HCT116 (cell line): ENCODE data around the gene AHNAK. TPM values are rescaled to one million over a fixed set of nuclear protein-coding genes. Genes with fewer than 3 reads are reported as not detected.

Experiments used
- ATAC-seq: fragments of 200-7000 bp; cut with Tn5 transposase; 2 replicates; pipeline ENCODE4 v1.9.1; 2020; ENCODE audit warnings: mild to moderate bottlenecking, moderate library complexity
- BruUV-seq: library from RNA; stranded (reverse); fragments of 400-500 nt; replicated peaks from 2 replicates; lab custom pipeline; 2021; lab: Mats Ljungman, UMichigan
- CTCF ChIA-PET: fragments of 300-600 bp; sonication (Branson Sonifier 250); formaldehyde crosslinking; loops from one replicate; lab custom pipeline; 2021; ENCODE audit warnings: antibody characterized with exemption; lab: Charles Lee
- POLR2A ChIA-PET: fragments of 300-600, 350-600 bp; sonication (Branson Sonifier 250); formaldehyde crosslinking; loops from one replicate; lab custom pipeline; 2021; ENCODE audit warnings: antibody characterized with exemption; lab: Charles Lee
- RAD21 ChIA-PET, 2 experiments: fragments of 300-600 bp; sonication (Branson Sonifier 250); formaldehyde crosslinking; loops; one replicate each; lab custom pipeline; 2023; ENCODE audit warnings: low total read pairs in 2 of 2; ENCODE audit not compliant: uncharacterized antibody in 2 of 2, unreplicated experiment in 2 of 2, low non-redundant PET in 1 of 2; lab: Charles Lee
- DNase-seq: peaks from one replicate; pipeline ENCODE4 v3.0.0-alpha.2; 2010; ENCODE audit warnings: low read depth, low spot score
- H2AFZ ChIP-seq: fragments of 200-600 bp; shearing (Covaris generic), sonication (generic); 2 replicates; pipeline ENCODE4 v1.6.1; 2017; ENCODE audit warnings: low read depth, mixed run types, mixed read lengths, antibody characterized with exemption, low read length; ENCODE audit not compliant: poor library complexity, severe bottlenecking
- H3K27ac ChIP-seq: 2 replicates; pipeline ENCODE4 v1.5.1; 2012; ENCODE audit warnings: low read depth, low read length
- H3K27me3 ChIP-seq: fragments of 200-600 bp; sonication (generic); 2 replicates; pipeline ENCODE4 v1.6.1; 2016; ENCODE audit warnings: mixed run types, low read length, mixed read lengths; ENCODE audit not compliant: insufficient read depth
- H3K36me3 ChIP-seq, 2 experiments: fragments of 200-500 bp in 1 of 2; fragments of 200-600 bp in 1 of 2; sonication (Bioruptor generic) in 1 of 2; sonication (generic) in 1 of 2; 2 replicates each; pipeline versions ENCODE4 v1.5.1 to v1.6.1; 2014 to 2016; ENCODE audit warnings: low read length in 2 of 2, inconsistent platforms in 1 of 2, mixed read lengths in 1 of 2, mixed run types in 1 of 2; ENCODE audit not compliant: insufficient read depth in 2 of 2, control insufficient read depth in 1 of 2
- H3K4me1 ChIP-seq, 2 experiments: fragments of 200-600 bp in 1 of 2; sonication (generic) in 1 of 2; 2 replicates each; pipeline versions ENCODE4 v1.5.1 to v1.6.1; 2012 to 2017; ENCODE audit warnings: low read length in 2 of 2, inconsistent platforms in 1 of 2, mild to moderate bottlenecking in 1 of 2, mixed read lengths in 1 of 2, mixed run types in 1 of 2, moderate library complexity in 1 of 2; ENCODE audit not compliant: insufficient read depth in 2 of 2, control insufficient read depth in 1 of 2
- H3K4me2 ChIP-seq: fragments of 200-600 bp; sonication (generic); 2 replicates; pipeline ENCODE4 v1.6.1; 2017; ENCODE audit warnings: mixed run types, low read length, mixed read lengths
- H3K4me3 ChIP-seq, 2 experiments: fragments of 200-600 bp in 1 of 2; sonication (generic) in 1 of 2; replicated peaks in 1 of 2; 2 replicates each; pipeline ENCODE4 v1.5.1; 2011 to 2016; ENCODE audit warnings: low read length in 2 of 2, control low read depth in 1 of 2, low read depth in 1 of 2, mild to moderate bottlenecking in 1 of 2, mixed read lengths in 1 of 2, mixed run types in 1 of 2
- H3K79me2 ChIP-seq: fragments of 200-600 bp; sonication (generic); 2 replicates; pipeline ENCODE4 v1.6.1; 2017; ENCODE audit warnings: mild to moderate bottlenecking, mixed run types, low read length, moderate library complexity, mixed read lengths; ENCODE audit not compliant: insufficient read depth
- H3K9ac ChIP-seq: fragments of 200-600 bp; sonication (generic); 2 replicates; pipeline ENCODE4 v1.6.1; 2016; ENCODE audit warnings: low read length, mixed read lengths
- H3K9me2 ChIP-seq: fragments of 200-600 bp; sonication (generic), shearing (Covaris generic); 2 replicates; pipeline ENCODE4 v1.6.1; 2017; ENCODE audit warnings: mixed run types, mild to moderate bottlenecking, moderate library complexity; ENCODE audit not compliant: insufficient read depth
- H3K9me3 ChIP-seq, 2 experiments: fragments of 200-500 bp in 1 of 2; fragments of 200-600 bp in 1 of 2; sonication (Bioruptor generic) in 1 of 2; sonication (generic) in 1 of 2; 2 replicates each; pipeline ENCODE4 v1.6.1; 2014 to 2017; ENCODE audit warnings: low read length in 2 of 2, mixed read lengths in 2 of 2, inconsistent platforms in 1 of 2, low read depth in 1 of 2, mild to moderate bottlenecking in 1 of 2, mixed run types in 1 of 2, moderate library complexity in 1 of 2; ENCODE audit not compliant: control insufficient read depth in 1 of 2, insufficient read depth in 1 of 2
- H4K20me1 ChIP-seq: fragments of 200-600 bp; sonication (generic), shearing (Covaris generic); 2 replicates; pipeline ENCODE4 v1.6.1; 2017; ENCODE audit warnings: mixed run types, mild to moderate bottlenecking, moderate library complexity; ENCODE audit not compliant: insufficient read depth
- SIN3A ChIP-seq: IDR thresholded peaks from 2 replicates; pipeline ENCODE4 v1.6.1; 2012; ENCODE audit warnings: low read depth
- YY1 ChIP-seq: IDR thresholded peaks from 2 replicates; pipeline ENCODE4 v1.6.1; 2011; ENCODE audit warnings: low read length, low read depth, moderate library complexity, mild to moderate bottlenecking; ENCODE audit not compliant: insufficient replicate concordance; ENCODE audit errors: extremely low read depth
- ZFX ChIP-seq: fragments of 450-650 bp; IDR thresholded peaks from 2 replicates; pipeline ENCODE4 v1.6.1; 2017
- intact Hi-C: fragments of 100-400 bp; cut with micrococcal nuclease; formaldehyde crosslinking; loops from 2 replicates; pipeline ENCODE4 v1.10.0; 2022
- total RNA-seq: library from RNA; stranded (reverse); gene quantifications from one replicate; pipeline ENCODE4 v1.2.1, GENCODE V29; 2021; ENCODE audit not compliant: unreplicated experiment

The AHNAK gene
- total RNA-seq, 1 experiment from 2014 or later, result 239 TPM

DNA sequence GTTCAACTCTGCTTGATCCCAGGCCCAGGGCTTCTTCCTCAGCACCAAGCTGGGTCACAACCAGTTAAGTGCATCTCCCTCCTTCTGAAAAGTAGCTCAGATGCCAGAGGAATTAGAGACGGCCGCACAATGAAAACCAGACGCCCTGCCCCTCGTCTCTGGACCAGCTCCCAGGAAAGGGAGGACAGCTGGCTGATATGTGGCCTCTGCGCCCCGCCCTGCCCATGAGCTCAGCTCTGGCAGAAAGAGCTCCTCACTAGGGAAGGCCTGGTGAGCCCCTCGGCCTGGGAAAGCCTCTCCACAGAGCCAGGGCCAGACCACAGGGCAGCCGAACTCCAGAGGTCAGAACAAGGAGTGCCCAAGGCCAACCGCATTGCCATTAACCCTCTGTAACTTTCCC is 145.8 kb downstream of the AHNAK start (continued):
- TF ChIP-seq ZFX, result no peak

DNA sequence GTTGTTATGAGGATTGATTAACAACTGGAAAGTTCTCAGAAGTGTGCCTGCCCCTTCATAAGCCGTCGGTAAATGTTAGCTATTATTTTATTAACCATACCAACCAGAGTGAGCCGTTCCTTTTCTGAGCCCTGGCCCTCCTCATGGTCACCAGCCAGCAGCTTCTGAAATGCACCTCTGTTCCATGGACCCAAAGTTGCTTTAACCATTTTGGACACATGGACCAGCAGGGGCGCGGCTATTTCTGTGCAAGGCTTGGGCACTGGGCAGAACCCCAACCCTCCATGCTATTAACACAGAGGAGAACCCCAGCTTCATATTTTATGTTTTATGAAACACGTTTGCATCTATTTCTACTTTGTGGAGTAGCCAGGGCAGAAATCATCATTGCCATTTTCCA is 146.3 kb downstream of the AHNAK start:
- RAD21 ChIA-PET, result interaction anchor here in 1 of 2 experiments (1.1 kb wide), 1 partner anchor 143 kb away, joined by 3 read pairs; no protein-coding TSS in a partner anchor
- Histone ChIP-seq H3K9me3 (no peaks in the 10 kb centered on the region), H3K27ac (no peak overlapping the region), H3K9me2 (no peaks in the 10 kb centered on the region)
- no TSS peak for BruUV-seq
- TF ChIP-seq YY1 (no peak), SIN3A (no peak)
- TF ChIP-seq, all 23 proteins: peak for 0
- ATAC-seq (no peak), DNase-seq (no peak)
- peaks cover 2 to 13% of the 10 kb centered on the region in 2 experiments; a peak in 3 of 4 replicates for H3K4me1 ChIP-seq
- ChIA-PET POLR2A (interaction anchor here (1.7 kb wide), 1 partner anchor 174 kb away, joined by 5 read pairs; the partner anchor contains the start of gene EEF1G), CTCF (no interaction called here)
- no peak overlapping the region for H3K9ac ChIP-seq
- intact Hi-C loops, result no loop called here
- H3K27me3 ChIP-seq, result no peaks in the 10 kb centered on the region
- no peak overlapping the region for H2AFZ ChIP-seq
- H3K79me2 ChIP-seq, result no peaks in the 10 kb centered on the region
- no peaks in the 10 kb centered on the region for H4K20me1 ChIP-seq
- no peaks in the 10 kb centered on the region for H3K36me3 ChIP-seq
- H3K4me2 ChIP-seq, result no peak overlapping the region
- no peak overlapping the region for H3K4me3 ChIP-seq

DNA sequence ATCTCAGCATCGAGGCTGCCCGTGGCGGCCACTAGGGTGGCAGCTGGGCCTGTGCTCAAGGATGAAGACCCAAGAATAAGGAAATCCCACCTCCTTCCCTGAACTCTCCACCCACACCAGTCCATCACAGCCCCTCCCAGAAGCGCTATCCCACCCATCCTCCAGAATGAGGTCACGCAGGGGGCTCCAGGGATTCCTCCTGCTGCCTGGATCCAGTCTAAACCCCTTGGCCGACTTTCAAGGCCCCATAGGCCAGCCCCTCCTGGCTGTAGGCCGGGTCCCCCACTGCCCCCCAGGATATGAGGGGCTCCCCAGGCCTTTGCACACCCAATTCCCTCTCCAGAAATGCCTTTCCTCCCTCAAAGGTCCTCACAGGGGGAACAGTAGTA is 146.7 kb downstream of the AHNAK start:
- ChIA-PET POLR2A (no interaction called here), CTCF (no interaction called here), RAD21 (interaction anchor here in 1 of 2 experiments (1.1 kb wide), 1 partner anchor 143 kb away, joined by 3 read pairs; no protein-coding TSS in a partner anchor)
- H3K27me3 ChIP-seq, result no peaks in the 10 kb centered on the region
- BruUV-seq, result no TSS peak
- H3K9me3 ChIP-seq, result no peaks in the 10 kb centered on the region
- no peaks in the 10 kb centered on the region for H4K20me1 ChIP-seq
- H3K4me1 ChIP-seq, result peaks cover 5 to 17% of the 10 kb centered on the region in 2 experiments; a peak in 3 of 4 replicates
- H3K4me2 ChIP-seq, result no peak overlapping the region
- no peak for TF ChIP-seq ZFX
- H3K27ac ChIP-seq, result no peak overlapping the region
- ATAC-seq (no peak), DNase-seq (no peak)
- no peak overlapping the region for H3K4me3 ChIP-seq
- intact Hi-C loops, result loop anchor here (5.0 kb wide), 1 partner anchor 292 kb away; no protein-coding TSS in a partner anchor
- H3K36me3 ChIP-seq, result no peaks in the 10 kb centered on the region
- H2AFZ ChIP-seq, result no peak overlapping the region
- no peak overlapping the region for H3K9ac ChIP-seq
- no peaks in the 10 kb centered on the region for H3K79me2 ChIP-seq
- H3K9me2 ChIP-seq, result no peaks in the 10 kb centered on the region
